ENCODE data around the gene DRC7. TPM values are rescaled to one million over a fixed set of nuclear protein-coding genes. Genes with fewer than 3 reads are reported as not detected.

DRC7 gene
- total and polyA plus RNA-seq, 10 donors, result 0.03 to 2.1 (median 0.15) TPM; not detected in 4

DNA sequence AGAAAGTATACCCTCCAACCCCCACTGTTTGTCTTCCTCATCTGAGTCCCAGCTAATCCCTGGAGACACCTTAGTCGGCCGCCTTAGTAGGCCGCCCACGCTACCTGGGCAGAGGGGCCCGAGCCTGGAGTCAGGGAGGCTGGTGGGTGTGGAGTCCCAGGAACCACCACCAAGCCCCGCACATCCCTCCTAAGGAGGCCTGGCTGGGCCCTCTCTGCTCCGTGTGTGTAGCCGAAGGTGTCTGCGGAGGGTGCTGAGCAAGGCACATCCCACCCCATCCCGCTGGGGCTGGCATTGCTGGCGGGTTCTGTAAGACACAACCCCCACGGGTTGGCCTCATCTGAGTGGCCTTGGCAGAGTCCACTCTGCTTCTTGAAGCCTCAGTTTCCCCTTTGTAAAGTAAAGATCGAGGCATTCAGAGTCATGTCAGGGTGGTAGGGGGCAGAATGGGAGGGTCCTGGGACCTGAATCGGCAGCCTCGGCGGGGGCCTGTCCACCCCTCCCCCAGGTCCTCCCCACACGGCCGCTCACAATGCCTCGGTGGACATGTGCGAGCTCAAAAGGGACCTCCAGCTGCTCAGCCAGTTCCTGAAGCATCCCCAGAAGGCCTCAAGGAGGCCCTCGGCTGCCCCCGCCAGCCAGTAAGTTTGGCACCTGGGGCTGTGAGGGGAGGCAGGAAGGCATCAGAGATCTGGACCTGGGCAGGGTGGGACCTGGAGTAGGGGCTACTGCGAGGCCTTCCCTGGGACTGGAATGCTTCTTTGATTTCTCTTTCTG lies 41.7 kb upstream of the DRC7 start:
- peaks cover 0 to 4% (median 0%) of the 10 kb centered on the region in 7 donors for H3K27me3 ChIP-seq (replicated peaks in 1 of 7)
- peaks cover 2 to 77% (median 14%) of the 10 kb centered on the region in 6 donors for H3K4me1 ChIP-seq
- no peaks in the 10 kb centered on the region for H3K36me3 ChIP-seq
- intact Hi-C loops (cut with DNase I; ENCODE audit: low total_unique reads), result no loop called here
- peak; percentile 55 for DNase-seq
- 77 to 92% (median 90%) methylated on average over 12 to 23 of the region's 23 CpGs for WGBS, 5 donors
- TF ChIP-seq POLR2AphosphoS5 (IDR thresholded peaks at IDR 0.05) (no peak), POLR2A (IDR thresholded peaks at IDR 0.05) (no peak)
- TF ChIP-seq, protein P1, sequence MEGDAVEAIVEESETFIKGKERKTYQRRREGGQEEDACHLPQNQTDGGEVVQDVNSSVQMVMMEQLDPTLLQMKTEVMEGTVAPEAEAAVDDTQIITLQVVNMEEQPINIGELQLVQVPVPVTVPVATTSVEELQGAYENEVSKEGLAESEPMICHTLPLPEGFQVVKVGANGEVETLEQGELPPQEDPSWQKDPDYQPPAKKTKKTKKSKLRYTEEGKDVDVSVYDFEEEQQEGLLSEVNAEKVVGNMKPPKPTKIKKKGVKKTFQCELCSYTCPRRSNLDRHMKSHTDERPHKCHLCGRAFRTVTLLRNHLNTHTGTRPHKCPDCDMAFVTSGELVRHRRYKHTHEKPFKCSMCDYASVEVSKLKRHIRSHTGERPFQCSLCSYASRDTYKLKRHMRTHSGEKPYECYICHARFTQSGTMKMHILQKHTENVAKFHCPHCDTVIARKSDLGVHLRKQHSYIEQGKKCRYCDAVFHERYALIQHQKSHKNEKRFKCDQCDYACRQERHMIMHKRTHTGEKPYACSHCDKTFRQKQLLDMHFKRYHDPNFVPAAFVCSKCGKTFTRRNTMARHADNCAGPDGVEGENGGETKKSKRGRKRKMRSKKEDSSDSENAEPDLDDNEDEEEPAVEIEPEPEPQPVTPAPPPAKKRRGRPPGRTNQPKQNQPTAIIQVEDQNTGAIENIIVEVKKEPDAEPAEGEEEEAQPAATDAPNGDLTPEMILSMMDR (IDR thresholded peaks at IDR 0.05 in 8 of 11, conservative IDR thresholded peaks at IDR 0.05 in 3 of 11), result no peak
- no peaks in the 10 kb centered on the region for H3K9me3 ChIP-seq
- peak overlapping the region in 4 of 8 donors; percentile 32 to 70 (median 43) for H3K27ac ChIP-seq
- H3K4me3 ChIP-seq, result peak overlapping the region in 1 of 8 donors; percentile 41

DNA sequence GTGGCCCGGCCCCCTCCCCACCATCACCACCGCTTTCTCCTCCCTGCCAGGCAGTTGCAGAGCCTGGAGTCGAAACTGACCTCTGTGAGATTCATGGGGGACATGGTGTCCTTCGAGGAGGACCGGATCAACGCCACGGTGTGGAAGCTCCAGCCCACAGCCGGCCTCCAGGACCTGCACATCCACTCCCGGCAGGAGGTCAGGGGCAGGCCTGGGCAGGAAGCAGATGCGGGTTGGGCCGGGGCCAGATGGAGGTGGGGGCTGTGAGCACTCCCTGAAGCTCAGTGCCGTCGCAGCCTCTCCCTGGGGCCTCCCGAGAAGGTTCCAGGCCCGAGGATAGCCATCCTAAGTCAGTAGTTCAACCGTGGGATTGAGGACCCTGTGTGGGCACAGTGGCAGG lies 40.7 kb upstream of the DRC7 start:
- WGBS, 5 donors, result 20 to 37% (median 30%) methylated on average over 15 to 16 of the region's 16 CpGs
- Histone ChIP-seq H3K27me3 (replicated peaks in 1 of 7) (peaks cover 0 to 4% (median 0%) of the 10 kb centered on the region in 7 donors), H3K36me3 (no peaks in the 10 kb centered on the region), H3K9me3 (no peaks in the 10 kb centered on the region), H3K4me3 (peak overlapping the region in 1 of 8 donors; percentile 41), H3K27ac (peak overlapping the region in 4 of 8 donors; percentile 32 to 70 (median 43)), H3K4me1 (peaks cover 0 to 67% (median 3%) of the 10 kb centered on the region in 6 donors)
- TF ChIP-seq POLR2AphosphoS5 (IDR thresholded peaks at IDR 0.05), result peak; percentile 81 to 89 (median 83)
- TF ChIP-seq POLR2A (IDR thresholded peaks at IDR 0.05), result no peak
- TF ChIP-seq, protein P1 (IDR thresholded peaks at IDR 0.05 in 8 of 11, conservative IDR thresholded peaks at IDR 0.05 in 3 of 11), result no peak
- intact Hi-C loops (cut with DNase I; ENCODE audit: low total_unique reads), result no loop called here
- peak; percentile 88 for DNase-seq

DNA sequence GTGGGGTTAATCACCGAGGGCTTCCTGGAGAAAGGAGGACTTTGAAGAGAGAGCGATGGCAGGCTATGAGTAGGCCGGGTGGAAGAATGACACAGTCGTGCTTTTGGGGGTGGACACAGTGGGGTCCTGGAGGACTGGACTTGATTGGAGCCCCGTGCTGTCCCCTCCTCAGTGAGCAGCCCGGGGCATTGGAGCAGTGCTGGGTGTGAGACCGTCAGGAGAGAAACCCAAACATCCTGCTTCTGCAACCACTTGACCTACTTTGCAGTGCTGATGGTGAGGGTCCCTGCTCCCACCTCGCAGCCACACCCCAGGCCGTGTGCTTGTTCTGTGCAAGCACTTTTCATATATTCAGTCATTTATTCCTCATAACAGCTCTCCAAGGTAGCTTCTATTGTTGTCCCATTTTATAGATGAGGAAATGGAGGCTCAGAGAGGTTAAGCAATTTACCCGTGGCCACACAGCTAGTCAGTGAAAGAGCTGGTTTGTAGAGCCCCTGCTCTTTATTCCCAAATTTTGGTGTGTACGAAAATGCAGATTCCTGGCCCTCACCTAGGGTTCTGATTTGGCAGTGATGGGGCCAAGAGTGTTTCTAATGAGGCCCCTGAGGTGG lies 38.2 kb upstream of the DRC7 start:
- peaks cover 0 to 4% (median 0%) of the 10 kb centered on the region in 7 donors for H3K27me3 ChIP-seq (replicated peaks in 1 of 7)
- H3K4me3 ChIP-seq, result no peak overlapping the region
- no peaks in the 10 kb centered on the region for H3K9me3 ChIP-seq
- peak overlapping the region in 2 of 8 donors; percentile 11 to 16 for H3K27ac ChIP-seq
- no peak for DNase-seq
- WGBS, 5 donors, result 72 to 82% (median 77%) methylated on average over 10 to 11 of the region's 11 CpGs
- peaks cover 0 to 2% (median 0%) of the 10 kb centered on the region in 6 donors for H3K36me3 ChIP-seq
- intact Hi-C loops (cut with DNase I; ENCODE audit: low total_unique reads), result no loop called here
- H3K4me1 ChIP-seq, result peaks cover 0 to 46% (median 0%) of the 10 kb centered on the region in 6 donors
- TF ChIP-seq POLR2A (IDR thresholded peaks at IDR 0.05) (no peak), POLR2AphosphoS5 (IDR thresholded peaks at IDR 0.05) (no peak)
- TF ChIP-seq, protein P1 (IDR thresholded peaks at IDR 0.05 in 8 of 11, conservative IDR thresholded peaks at IDR 0.05 in 3 of 11), result no peak

DNA sequence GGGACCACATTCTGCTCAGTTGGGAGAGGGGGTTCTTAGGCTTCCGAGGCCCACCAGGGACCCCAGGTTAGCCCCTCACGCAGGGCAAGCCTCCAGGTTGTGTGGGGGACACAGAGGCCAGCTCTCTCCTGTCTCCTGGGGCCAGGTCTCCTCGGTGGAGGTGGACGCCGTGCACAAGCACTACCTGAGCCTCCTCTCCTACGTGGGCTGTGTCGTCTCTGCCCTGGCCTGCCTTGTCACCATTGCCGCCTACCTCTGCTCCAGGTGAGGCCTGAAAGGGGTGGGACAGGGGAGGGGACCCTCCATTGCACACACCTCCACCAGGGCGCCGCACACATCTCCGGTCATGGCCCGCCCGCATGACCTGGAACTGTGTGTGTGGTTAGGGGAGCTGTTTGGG lies 37.4 kb upstream of the DRC7 start:
- H3K27ac ChIP-seq, result no peak overlapping the region
- peaks cover 0 to 9% (median 0%) of the 10 kb centered on the region in 6 donors for H3K36me3 ChIP-seq

More for the DNA sequence above, 37.4 kb upstream of the DRC7 start:
- intact Hi-C loops (cut with DNase I; ENCODE audit: low total_unique reads), result no loop called here
- Histone ChIP-seq H3K4me3 (no peak overlapping the region), H3K4me1 (peaks cover 0 to 39% (median 0%) of the 10 kb centered on the region in 6 donors), H3K27me3 (replicated peaks in 1 of 7) (peaks cover 0 to 4% (median 0%) of the 10 kb centered on the region in 7 donors), H3K9me3 (no peaks in the 10 kb centered on the region)
- peak; percentile 54 for DNase-seq
- TF ChIP-seq POLR2A (IDR thresholded peaks at IDR 0.05) (no peak), POLR2AphosphoS5 (IDR thresholded peaks at IDR 0.05) (no peak)
- TF ChIP-seq, protein P1 (IDR thresholded peaks at IDR 0.05 in 8 of 11, conservative IDR thresholded peaks at IDR 0.05 in 3 of 11), result no peak
- WGBS, 5 donors, result 90 to 96% (median 91%) methylated on average over 10 to 13 of the region's 13 CpGs

Measured in spleen (tissue), 11 donors.